Measurements from ENCODE around the gene ZDHHC7.
"Not testable (repeated sequence)": the region's sequence is repeated elsewhere in the genome, so short reads cannot be mapped to it uniquely, and the experiment has no call there.

The ZDHHC7 gene

DNA sequence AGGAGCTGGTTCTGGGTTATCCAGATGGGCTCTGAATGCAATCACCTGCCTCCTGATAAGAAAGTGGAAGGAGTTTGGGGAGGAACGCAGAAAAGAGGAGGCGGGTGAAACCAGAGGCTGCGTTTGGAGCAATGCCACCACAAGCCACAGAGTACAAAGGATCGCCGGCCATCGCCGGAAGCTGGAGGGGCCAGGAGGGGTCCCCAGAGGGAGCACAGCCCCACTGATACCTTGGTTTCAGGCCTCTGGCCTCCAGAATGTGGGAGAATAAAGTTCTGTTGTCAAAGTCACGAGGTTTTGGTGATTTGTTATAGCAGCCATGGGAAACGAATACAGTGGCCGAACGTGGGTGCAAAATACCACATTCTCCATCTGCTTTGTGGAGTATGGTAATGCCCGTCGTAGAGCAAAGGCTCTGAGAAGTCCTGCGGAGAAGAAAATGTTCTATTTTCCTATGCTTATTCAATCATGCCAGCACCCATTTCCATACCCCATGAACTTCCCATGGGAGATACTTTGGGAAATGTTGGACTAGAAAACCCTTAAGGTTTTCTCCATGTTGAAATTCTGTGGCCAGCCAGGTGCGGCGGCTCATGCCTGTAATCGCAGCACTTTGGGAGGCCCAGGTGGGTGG is 51.4 kb downstream of the ZDHHC7 start:
- DNase-seq = no peak

DNA sequence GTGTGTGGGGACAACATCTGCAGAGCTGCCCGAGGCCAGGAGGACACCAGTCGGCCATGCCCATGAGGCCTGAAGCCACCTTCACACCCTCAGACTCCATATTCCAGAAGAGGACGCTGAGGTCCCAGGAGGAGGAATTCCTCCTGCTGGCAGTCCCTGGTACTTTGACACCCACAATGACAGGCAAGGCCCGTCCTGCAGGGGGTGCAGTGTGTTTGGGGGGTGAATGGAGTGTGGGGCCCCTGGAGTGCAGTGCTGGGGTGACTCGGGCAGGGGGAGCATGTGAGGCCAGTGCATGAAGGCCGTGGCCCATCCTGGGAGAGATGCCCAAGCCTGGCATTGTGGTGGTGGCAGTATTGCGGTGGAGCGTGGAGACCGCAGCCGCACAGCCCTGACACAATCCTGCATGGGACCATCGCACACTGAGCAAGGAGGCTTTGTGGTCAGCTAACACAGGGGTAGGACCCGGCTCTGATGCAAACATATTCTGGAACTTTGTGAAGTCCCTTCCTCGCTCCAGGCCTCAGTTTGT is 52.2 kb downstream of the ZDHHC7 start:
- no peak for DNase-seq

- no peak for DNase-seq
Observed at GRCh38 chr16:84957792-84958191, 53.5 kb downstream of the ZDHHC7 start.

- no peak for DNase-seq
Observed at GRCh38 chr16:84957192-84957591, 54.1 kb downstream of the ZDHHC7 start.

DNA sequence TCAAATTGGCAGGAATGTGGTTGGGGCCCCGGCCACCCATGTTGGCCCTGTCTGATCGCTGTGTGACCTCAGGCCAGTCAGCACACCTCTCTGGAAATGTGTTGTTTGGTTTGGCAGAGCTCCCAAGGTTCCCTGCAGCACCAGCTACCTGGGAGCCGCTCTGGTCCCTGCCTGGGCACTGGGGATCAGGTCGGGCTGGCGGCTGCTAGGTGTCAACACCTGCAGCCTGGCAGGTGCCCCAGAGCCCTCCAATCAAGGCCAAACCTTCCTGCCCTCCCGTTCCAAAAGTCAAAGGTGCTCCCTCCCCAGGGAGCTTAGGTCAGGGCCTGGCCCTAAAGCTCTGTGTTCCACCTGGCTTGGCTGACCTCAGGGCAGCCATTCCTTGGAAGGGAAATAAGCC is 55.9 kb downstream of the ZDHHC7 start:
- no peak for DNase-seq

- no peak for DNase-seq
Observed at GRCh38 chr16:84953190-84953746, 58.1 kb downstream of the ZDHHC7 start.

DNA sequence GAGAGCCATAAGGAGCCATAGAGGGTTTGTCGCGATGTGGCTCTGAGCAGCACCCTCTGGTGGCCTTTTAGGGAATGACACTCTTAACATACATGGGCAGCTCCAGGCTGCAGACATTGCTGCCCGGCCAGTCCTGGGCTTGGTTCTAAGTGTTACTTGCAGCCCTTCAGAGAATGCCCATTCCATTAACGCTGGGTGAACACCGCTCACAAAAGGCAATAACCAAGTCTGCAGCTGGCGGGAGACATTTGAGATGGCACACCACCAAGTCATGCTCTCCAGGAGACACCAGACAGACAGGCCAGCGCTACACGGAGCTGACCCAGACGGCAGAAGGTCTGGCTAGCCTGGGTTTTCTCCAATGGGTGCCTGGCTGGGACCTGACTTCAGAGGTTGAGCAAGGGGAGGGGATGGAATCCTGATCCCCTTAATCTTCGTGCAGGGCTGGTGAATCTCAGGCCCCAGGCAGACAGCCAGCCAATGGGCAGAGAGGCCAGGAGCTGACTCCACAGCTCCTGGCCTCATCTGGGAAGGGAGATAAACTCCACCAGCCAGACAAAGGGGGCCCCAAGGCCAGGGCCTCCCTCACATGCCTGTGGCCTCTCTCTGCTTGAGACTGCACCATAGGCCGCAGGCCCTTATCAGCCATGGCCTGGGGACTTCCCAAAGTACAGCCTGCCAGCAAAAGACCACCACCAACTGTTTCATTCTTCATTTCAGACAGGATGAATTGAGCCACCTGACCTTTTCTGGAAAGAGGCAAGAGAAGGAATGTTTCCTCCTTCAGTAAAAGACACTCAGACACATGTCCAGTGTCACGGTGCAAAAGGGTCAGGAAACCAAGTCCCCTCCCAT is 58.8 kb downstream of the ZDHHC7 start:
- peak; percentile 82 for DNase-seq

- peak; percentile 61 for DNase-seq
Observed at GRCh38 chr16:84950906-84951305, 60.4 kb downstream of the ZDHHC7 start.

DNA sequence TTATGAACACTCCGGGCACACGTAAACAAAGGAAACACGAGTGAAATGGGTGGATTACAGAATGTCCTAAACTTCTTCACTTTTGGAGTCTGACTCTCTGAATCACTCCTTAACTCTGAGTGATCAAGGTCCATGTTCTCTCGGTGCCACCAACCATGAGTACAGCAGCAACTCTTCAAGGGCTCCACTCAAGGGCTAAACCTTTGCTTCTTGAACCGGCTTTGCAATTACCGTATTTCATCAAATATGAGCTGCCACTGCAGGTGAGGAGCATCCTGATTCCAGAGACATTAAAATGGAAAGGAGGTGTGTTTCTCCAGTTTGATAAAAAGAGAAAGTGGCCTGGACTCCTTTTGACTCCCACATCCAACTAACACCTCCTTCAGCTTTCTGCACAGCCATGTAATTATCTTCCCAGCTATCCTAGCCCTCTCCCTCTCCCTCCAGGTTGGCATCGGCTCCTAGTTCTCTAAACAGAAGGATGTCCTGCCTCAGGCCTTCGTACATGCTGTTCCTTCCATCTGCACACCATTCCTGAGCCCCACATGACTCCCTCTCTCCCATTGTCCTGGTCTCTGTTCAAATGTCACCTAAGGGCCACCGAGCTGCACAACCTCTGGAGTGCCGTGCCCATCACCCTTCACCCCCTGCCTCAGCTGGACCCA is 61.4 kb downstream of the ZDHHC7 start:
- DNase-seq = no peak

- DNase-seq = no peak
Observed at GRCh38 chr16:84948851-84949610, 62.3 kb downstream of the ZDHHC7 start.

GRCh38 chr16:84947996-84948850 is 63.1 kb downstream of the ZDHHC7 start:
- no peak for DNase-seq

GRCh38 chr16:84947022-84947421 is 64.3 kb downstream of the ZDHHC7 start:
- no peak for DNase-seq

- no peak for DNase-seq
Observed at GRCh38 chr16:84943620-84944019, 67.7 kb downstream of the ZDHHC7 start.

GRCh38 chr16:84942786-84943185 is 68.5 kb downstream of the ZDHHC7 start:
- DNase-seq = no peak

- no peak for DNase-seq
Observed at GRCh38 chr16:84941921-84942320, 69.4 kb downstream of the ZDHHC7 start.

DNA sequence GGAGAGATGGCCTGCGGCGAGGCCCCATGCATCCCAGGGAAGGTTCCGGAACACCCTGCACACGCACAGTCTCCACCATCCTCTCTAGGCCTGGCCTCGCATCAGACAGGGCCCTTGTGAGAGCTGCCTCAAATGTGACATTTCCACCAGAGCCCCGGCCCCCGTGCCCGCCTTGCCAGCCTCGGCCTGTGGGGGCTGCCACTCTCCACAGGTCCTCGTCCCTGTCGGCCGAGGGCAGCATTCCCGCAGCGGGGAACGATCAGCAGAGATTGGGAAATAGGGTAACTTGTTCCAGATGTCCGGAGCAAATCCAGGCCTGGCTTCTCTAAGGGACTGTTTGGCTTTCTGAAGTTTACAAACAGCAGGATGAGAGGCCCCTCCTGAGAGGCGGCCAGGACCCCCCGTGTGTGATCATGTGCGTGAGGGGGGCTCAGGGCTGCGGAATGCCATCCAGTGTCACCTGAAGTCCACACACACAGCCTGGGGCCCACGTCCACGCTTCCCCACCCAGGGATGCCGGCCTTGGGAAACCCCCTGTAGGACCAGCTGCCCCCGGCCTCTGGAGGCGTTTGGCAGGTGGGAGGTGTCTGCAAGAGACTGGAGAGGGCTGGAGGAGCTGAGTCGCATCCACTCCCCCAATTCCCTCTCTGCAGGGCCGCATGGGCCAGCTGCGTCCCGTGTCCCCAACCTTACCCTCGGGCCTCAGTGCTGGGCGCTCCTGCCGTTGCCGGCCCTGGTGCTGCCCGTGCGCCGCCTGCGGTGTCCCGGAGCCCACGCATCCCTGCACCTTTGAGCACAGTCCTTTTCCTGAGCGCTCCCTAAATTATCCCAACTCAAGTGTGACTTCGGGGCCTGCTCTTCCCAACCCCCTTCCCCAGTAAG is 70.4 kb downstream of the ZDHHC7 start:
- DNase-seq = no peak

DNA sequence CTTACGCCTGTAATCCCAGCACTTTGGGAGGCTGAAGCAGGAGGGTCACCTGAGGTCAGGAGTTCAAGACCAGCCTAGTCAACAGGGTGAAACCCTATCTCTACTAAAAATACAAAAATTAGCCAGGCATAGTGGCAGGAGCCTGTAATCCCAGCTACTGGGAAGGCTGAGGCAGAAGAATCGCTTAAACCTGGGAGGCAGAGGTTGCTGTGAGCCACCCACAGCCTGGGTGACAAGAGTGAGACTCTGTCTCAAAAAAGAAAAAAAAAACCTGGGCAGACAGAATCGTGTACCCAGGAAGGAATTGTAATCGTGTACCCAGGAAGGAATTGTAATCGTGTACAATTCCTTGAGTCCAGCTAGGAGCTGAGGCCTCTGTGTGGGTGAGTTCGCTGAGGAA is 72.7 kb downstream of the ZDHHC7 start:
- not testable (repeated sequence) for DNase-seq

GRCh38 chr16:84937196-84938005 is 73.9 kb downstream of the ZDHHC7 start:
- DNase-seq = no peak

- DNase-seq = no peak
Observed at GRCh38 chr16:84933774-84934631, 77.3 kb downstream of the ZDHHC7 start.
